ENCODE measurements around the gene FAM210A. TPM values are rescaled to one million over a fixed set of nuclear protein-coding genes. Genes with fewer than 3 reads are reported as not detected.

FAM210A gene
- total and polyA plus RNA-seq, 2 of the 4 experiments (the other 2 are of a cell fraction), result 9.8 to 25.3 TPM

DNA sequence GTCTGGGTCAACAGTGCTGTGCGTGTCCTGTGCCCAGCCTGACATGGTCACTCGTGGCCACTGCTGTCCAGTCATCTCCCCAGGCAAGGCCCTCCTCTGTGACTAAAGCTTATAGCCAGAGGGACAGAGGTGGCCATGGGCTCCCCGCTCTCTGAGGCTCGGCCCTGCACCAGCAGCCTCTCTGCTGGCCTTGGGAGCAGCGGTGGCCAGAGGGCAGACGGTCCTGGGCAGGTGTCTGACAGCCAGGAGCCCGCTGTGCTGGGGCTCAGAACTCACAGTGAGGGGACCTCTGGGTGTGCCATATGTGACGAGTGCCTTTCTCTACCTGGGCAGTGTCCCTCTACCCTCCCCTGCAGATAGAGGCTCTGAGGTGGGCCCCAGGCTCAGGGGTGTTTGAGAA, 98.7 kb downstream of the FAM210A start:
- no peak overlapping the region for H3K27ac ChIP-seq (ENCODE audit: insufficient read depth, low read length)
- H3K18ac ChIP-seq (ENCODE audit: low read depth, low read length), result no peak overlapping the region
- TF ChIP-seq CEBPB (IDR thresholded peaks at IDR 0.05; ENCODE audit: low read depth, low read length) (no peak), POLR2A (IDR thresholded peaks at IDR 0.05; ENCODE audit: low read depth, low read length) (no peak), MXI1 (IDR thresholded peaks at IDR 0.05; ENCODE audit: borderline replicate concordance, low read depth, low read length) (no peak), RFX5 (IDR thresholded peaks at IDR 0.05; ENCODE audit: low read depth, low read length) (no peak)
- TF ChIP-seq, protein P1, sequence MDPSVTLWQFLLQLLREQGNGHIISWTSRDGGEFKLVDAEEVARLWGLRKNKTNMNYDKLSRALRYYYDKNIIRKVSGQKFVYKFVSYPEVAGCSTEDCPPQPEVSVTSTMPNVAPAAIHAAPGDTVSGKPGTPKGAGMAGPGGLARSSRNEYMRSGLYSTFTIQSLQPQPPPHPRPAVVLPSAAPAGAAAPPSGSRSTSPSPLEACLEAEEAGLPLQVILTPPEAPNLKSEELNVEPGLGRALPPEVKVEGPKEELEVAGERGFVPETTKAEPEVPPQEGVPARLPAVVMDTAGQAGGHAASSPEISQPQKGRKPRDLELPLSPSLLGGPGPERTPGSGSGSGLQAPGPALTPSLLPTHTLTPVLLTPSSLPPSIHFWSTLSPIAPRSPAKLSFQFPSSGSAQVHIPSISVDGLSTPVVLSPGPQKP (IDR thresholded peaks at IDR 0.05; ENCODE audit: borderline replicate concordance, low read depth, low read length), result no peak
- H3K4ac ChIP-seq (ENCODE audit: low read depth, low read length), result no peak overlapping the region
- intact Hi-C loops (cut with micrococcal nuclease) (no loop called here), dilution Hi-C loops (cut with HindIII; ENCODE audit: low sequenced_read_pairs, unreplicated experiment) (no loop called here), in situ Hi-C loops (cut with MboI; ENCODE audit: low sequenced_read_pairs) (loop anchor here (25.0 kb wide), 2 partner anchors 615 to 865 kb away; no protein-coding TSS in a partner anchor)
- no peaks in the 10 kb centered on the region for H3K9me1 ChIP-seq (ENCODE audit: insufficient read depth, low read length)
- H4K8ac ChIP-seq (ENCODE audit: low read depth in 2 of 2, low read length in 2 of 2), result no peak overlapping the region
- no peak overlapping the region for H3K4me3 ChIP-seq (ENCODE audit: insufficient read depth, low read depth, low read length)
- no peaks in the 10 kb centered on the region for H3K36me3 ChIP-seq (ENCODE audit: control insufficient read depth, insufficient read depth, low read length)
- no peaks in the 10 kb centered on the region for H4K20me1 ChIP-seq (ENCODE audit: insufficient read depth, low read length)
- POLR2A ChIA-PET (ENCODE audit: unreplicated experiment), result no interaction called here
- H2BK5ac ChIP-seq (ENCODE audit: low read depth, low read length, poor library complexity, severe bottlenecking), result no peak overlapping the region
- WGBS, 2 experiments (ENCODE audit: extremely low coverage in 2 of 2, insufficient read length in 1 of 2), result 37% methylated on average over 2 of the region's 8 CpGs; no CpG with 5 or more reads in 1 of the 2 experiments
- no peak overlapping the region for H2BK20ac ChIP-seq (ENCODE audit: low read depth, low read length)
- no peak overlapping the region for H2AFZ ChIP-seq (replicated peaks; ENCODE audit: low read length, poor library complexity)
- peaks cover 10% of the 10 kb centered on the region; the same call in 1 of the 2 replicates for H3K27me3 ChIP-seq (ENCODE audit: control insufficient read depth, insufficient read depth, low read length)
- no peak overlapping the region for H3K14ac ChIP-seq (replicated peaks; ENCODE audit: low read depth, low read length)
- H3K79me1 ChIP-seq (ENCODE audit: low read depth in 1 of 2, low read length in 2 of 2), result no peaks in the 10 kb centered on the region
- H2BK15ac ChIP-seq (ENCODE audit: low read depth, low read length), result no peak overlapping the region
- no peak overlapping the region for H4K91ac ChIP-seq (ENCODE audit: insufficient read depth, low read depth, low read length)
- no peak overlapping the region for H3K9ac ChIP-seq (ENCODE audit: low read depth, low read length)
- no peak overlapping the region for H2AK9ac ChIP-seq (replicated peaks; ENCODE audit: low read depth, low read length, poor library complexity)
- no peaks in the 10 kb centered on the region for H3K4me1 ChIP-seq (ENCODE audit: control insufficient read depth, insufficient read depth, low read length)
- H3K56ac ChIP-seq (ENCODE audit: extremely low read depth, insufficient read depth, low read length), result no peak overlapping the region
- no peak overlapping the region for H4K5ac ChIP-seq (ENCODE audit: low read depth, low read length)
- CTCF ChIA-PET, result no interaction called here
- ATAC-seq (ENCODE audit: low read depth) (no peak), DNase-seq (no peak)
- H2BK120ac ChIP-seq (ENCODE audit: low read depth, low read length), result no peak overlapping the region
- no peak overlapping the region for H3K23ac ChIP-seq (ENCODE audit: low read depth, low read length)
- no peak overlapping the region for H2AK5ac ChIP-seq (ENCODE audit: low read depth, low read length)
- BruUV-seq (replicated peaks), result no TSS peak
- H3K4me2 ChIP-seq (ENCODE audit: low read depth, low read length), result no peak overlapping the region
- no peaks in the 10 kb centered on the region for H3K9me3 ChIP-seq (ENCODE audit: control insufficient read depth, insufficient read depth, low read length)

Data from IMR-90 (cell line).